Measurements from ENCODE around the gene ZNF8. TPM values are rescaled to one million over a fixed set of nuclear protein-coding genes. Genes with fewer than 3 reads are reported as not detected.
A peak's percentile ranks its signal among the peaks of the same experiment; 100 is the strongest.

Gene ZNF8
- total and polyA plus RNA-seq, 10 donors, result 0.91 to 10.7 (median 7.4) TPM

- Histone ChIP-seq H3K4me3 (peak overlapping the region in 5 of 8 donors; percentile 70 to 92 (median 75)), H3K27me3 (replicated peaks in 1 of 7) (no peaks in the 10 kb centered on the region), H3K4me1 (peaks cover 11 to 47% (median 26%) of the 10 kb centered on the region in 6 donors), H3K9me3 (peaks cover 0 to 29% (median 0%) of the 10 kb centered on the region in 8 donors), H3K36me3 (peaks cover 0 to 61% (median 28%) of the 10 kb centered on the region in 6 donors), H3K27ac (peak overlapping the region in 6 of 8 donors; percentile 88 to 96 (median 94))
- intact Hi-C loops (cut with DNase I; ENCODE audit: low total_unique reads), result no loop called here
- WGBS, 5 donors, result 88 to 95% (median 92%) methylated on average over 6 to 7 of the region's 7 CpGs
- DNase-seq, result peak; percentile 23
- TF ChIP-seq CTCF (IDR thresholded peaks at IDR 0.05 in 8 of 11, conservative IDR thresholded peaks at IDR 0.05 in 3 of 11) (no peak), POLR2A (IDR thresholded peaks at IDR 0.05) (no peak), POLR2AphosphoS5 (IDR thresholded peaks at IDR 0.05) (no peak)
Measured at GRCh38 chr19:58304255-58304654, 25.5 kb downstream of the ZNF8 start.

- 32 to 44% (median 35%) methylated on average over 7 of the region's 7 CpGs for WGBS, 5 donors
- peak overlapping the region; percentile 52 to 92 (median 75) for H3K4me3 ChIP-seq
- H3K9me3 ChIP-seq, result peaks cover 0 to 25% (median 0%) of the 10 kb centered on the region in 8 donors
- peaks cover 11 to 51% (median 26%) of the 10 kb centered on the region in 6 donors for H3K4me1 ChIP-seq
- H3K36me3 ChIP-seq, result peaks cover 0 to 62% (median 30%) of the 10 kb centered on the region in 6 donors
- H3K27ac ChIP-seq, result peak overlapping the region; percentile 88 to 96 (median 92)
- DNase-seq, result no peak
- intact Hi-C loops (cut with DNase I; ENCODE audit: low total_unique reads), result no loop called here
- TF ChIP-seq POLR2A (IDR thresholded peaks at IDR 0.05) (no peak), POLR2AphosphoS5 (IDR thresholded peaks at IDR 0.05) (no peak), CTCF (IDR thresholded peaks at IDR 0.05 in 8 of 11, conservative IDR thresholded peaks at IDR 0.05 in 3 of 11) (no peak)
- no peaks in the 10 kb centered on the region for H3K27me3 ChIP-seq (replicated peaks in 1 of 7)
Measured at GRCh38 chr19:58304748-58305064, 26.0 kb downstream of the ZNF8 start.

GRCh38 chr19:58305065-58305931 is 26.5 kb downstream of the ZNF8 start, which contains the start of gene ERVK3-1:
Gene ERVK3-1, plus strand, starts transcription at chr19:58305377. Its CDS starts 6,792 bp downstream, at chr19:58312169.
- peak; percentile 99 to 100 (median 99) for TF ChIP-seq POLR2AphosphoS5 (IDR thresholded peaks at IDR 0.05)
- peak; percentile 13 to 74 (median 47) for TF ChIP-seq CTCF (IDR thresholded peaks at IDR 0.05 in 8 of 11, conservative IDR thresholded peaks at IDR 0.05 in 3 of 11)
- TF ChIP-seq POLR2A (IDR thresholded peaks at IDR 0.05), result peak; percentile 66 to 86 (median 66)

GRCh38 chr19:58305932-58306323 is 27.2 kb downstream of the ZNF8 start:
- Histone ChIP-seq H3K9me3 (peaks cover 0 to 14% (median 0%) of the 10 kb centered on the region in 8 donors), H3K27ac (peak overlapping the region; percentile 88 to 96 (median 92)), H3K27me3 (replicated peaks in 1 of 7) (no peaks in the 10 kb centered on the region), H3K36me3 (peaks cover 0 to 61% (median 24%) of the 10 kb centered on the region in 6 donors), H3K4me1 (peaks cover 11 to 55% (median 26%) of the 10 kb centered on the region in 6 donors), H3K4me3 (peak overlapping the region; percentile 52 to 92 (median 75))
- DNase-seq, result no peak
- WGBS, 5 donors, result 58 to 76% (median 68%) methylated on average over 12 of the region's 12 CpGs
- TF ChIP-seq POLR2A (IDR thresholded peaks at IDR 0.05), result no peak
- TF ChIP-seq POLR2AphosphoS5 (IDR thresholded peaks at IDR 0.05), result no peak
- TF ChIP-seq CTCF (IDR thresholded peaks at IDR 0.05 in 8 of 11, conservative IDR thresholded peaks at IDR 0.05 in 3 of 11), result no peak
- intact Hi-C loops (cut with DNase I; ENCODE audit: low total_unique reads), result no loop called here

More at GRCh38 chr19:58305065-58305931, 26.5 kb downstream of the ZNF8 start, which contains the start of gene ERVK3-1:
- peaks cover 0 to 62% (median 29%) of the 10 kb centered on the region in 6 donors for H3K36me3 ChIP-seq
- H3K4me1 ChIP-seq, result peaks cover 11 to 55% (median 26%) of the 10 kb centered on the region in 6 donors
- peaks cover 0 to 19% (median 0%) of the 10 kb centered on the region in 8 donors for H3K9me3 ChIP-seq
- H3K4me3 ChIP-seq, result peak within 1 kb of the TSS; percentile 52 to 92 (median 75)
- intact Hi-C loops (cut with DNase I; ENCODE audit: low total_unique reads), result no loop called here
- H3K27me3 ChIP-seq (replicated peaks in 1 of 7), result no peaks in the 10 kb centered on the region
- 1 to 2% (median 1%) methylated on average over 48 to 55 of the region's 55 CpGs for WGBS, 5 donors
- peak within 1 kb of the TSS; percentile 88 to 96 (median 92) for H3K27ac ChIP-seq
- DNase-seq, result peak; percentile 99
